Measurements from ENCODE around the gene MAST4.

The MAST4 gene

DNA sequence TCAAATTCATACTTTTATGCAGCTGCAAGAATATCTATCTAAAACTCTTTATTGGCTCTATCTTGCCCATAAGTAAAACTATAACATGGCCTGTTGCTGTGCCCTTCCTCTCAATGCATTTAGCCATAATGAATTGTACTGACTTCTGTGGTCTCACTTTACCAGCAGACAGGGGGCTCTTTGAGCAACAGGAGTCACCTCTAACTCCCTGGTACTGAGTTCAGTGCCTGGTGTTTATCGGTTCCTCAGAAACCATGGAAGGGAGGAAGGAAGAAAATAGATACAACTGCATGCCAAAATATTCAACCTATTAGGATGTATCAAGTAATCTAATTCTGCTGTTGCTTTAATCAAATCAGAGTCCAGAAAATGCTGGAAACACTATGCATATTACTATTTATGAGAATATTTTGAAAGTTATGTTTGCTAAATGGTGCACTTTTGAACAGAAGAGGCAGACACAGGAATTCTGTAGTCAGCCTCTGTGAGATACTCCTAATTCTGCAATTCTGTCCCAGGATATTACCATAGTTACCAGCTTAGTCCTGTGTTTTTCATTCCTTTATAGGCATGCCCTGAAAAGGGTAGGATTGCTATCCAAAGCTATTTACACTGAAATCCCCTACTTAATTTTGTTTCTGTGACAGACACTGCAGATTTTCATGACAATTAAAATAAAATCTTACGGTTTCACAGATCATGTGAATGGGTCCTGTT lies 510.6 kb downstream of the MAST4 start:
- Histone ChIP-seq H3K4me1 (ENCODE audit: insufficient read depth, poor library complexity, severe bottlenecking) (no peaks in the 10 kb centered on the region), H3K36me3 (ENCODE audit: low read depth) (peaks cover 78% of the 10 kb centered on the region)

GRCh38 chr5:67111779-67112178 lies 515.6 kb downstream of the MAST4 start:
- no peaks in the 10 kb centered on the region for H3K9me3 ChIP-seq (ENCODE audit: severe bottlenecking)
- no peaks in the 10 kb centered on the region for H3K27me3 ChIP-seq (ENCODE audit: insufficient read depth, poor library complexity, severe bottlenecking)
- no peaks in the 10 kb centered on the region for H3K4me1 ChIP-seq (ENCODE audit: insufficient read depth, poor library complexity, severe bottlenecking)
- no peak overlapping the region for H3K4me3 ChIP-seq (ENCODE audit: severe bottlenecking)
- no peak overlapping the region for H3K27ac ChIP-seq (ENCODE audit: poor library complexity, severe bottlenecking)
- TF ChIP-seq CTCF (IDR thresholded peaks at IDR 0.05; ENCODE audit: poor library complexity, severe bottlenecking) = no peak
- no peak for ATAC-seq (ENCODE audit: low read depth)
- no peak for DNase-seq (ENCODE audit: low spot score)
- peaks cover 69% of the 10 kb centered on the region for H3K36me3 ChIP-seq (ENCODE audit: low read depth)

More for the DNA sequence above, 510.6 kb downstream of the MAST4 start:
- Histone ChIP-seq H3K27ac (ENCODE audit: poor library complexity, severe bottlenecking) (no peak overlapping the region), H3K9me3 (ENCODE audit: severe bottlenecking) (no peaks in the 10 kb centered on the region), H3K27me3 (ENCODE audit: insufficient read depth, poor library complexity, severe bottlenecking) (no peaks in the 10 kb centered on the region), H3K4me3 (ENCODE audit: severe bottlenecking) (no peak overlapping the region)
- DNase-seq (ENCODE audit: low spot score) (no peak), ATAC-seq (ENCODE audit: low read depth) (no peak)
- no peak for TF ChIP-seq CTCF (IDR thresholded peaks at IDR 0.05; ENCODE audit: poor library complexity, severe bottlenecking)

DNA sequence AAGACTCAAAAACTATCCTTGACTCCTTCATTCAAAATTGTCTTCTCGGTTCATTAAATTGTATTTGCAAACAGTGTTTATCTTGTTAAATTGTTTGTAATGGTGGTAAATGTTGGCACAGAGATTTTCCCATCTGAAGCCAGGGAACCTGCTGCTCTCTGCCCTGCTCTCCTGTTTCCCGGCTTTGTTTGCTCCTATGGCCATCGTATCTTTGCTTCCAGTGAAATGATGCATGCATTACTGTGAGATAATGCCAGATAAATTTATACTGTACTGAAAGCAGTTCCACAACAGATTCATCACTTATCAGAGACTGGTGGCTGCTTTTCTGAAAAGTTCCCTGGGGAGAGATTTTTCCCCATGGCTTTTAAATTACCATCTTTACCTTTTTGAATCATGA lies 519.1 kb downstream of the MAST4 start:
- TF ChIP-seq CTCF (IDR thresholded peaks at IDR 0.05; ENCODE audit: poor library complexity, severe bottlenecking) = no peak
- ATAC-seq (ENCODE audit: low read depth) = no peak
- DNase-seq (ENCODE audit: low spot score) = no peak

GRCh38 chr5:67115817-67116216 lies 519.6 kb downstream of the MAST4 start:
- no peak for ATAC-seq (ENCODE audit: low read depth)
- no peaks in the 10 kb centered on the region for H3K4me1 ChIP-seq (ENCODE audit: insufficient read depth, poor library complexity, severe bottlenecking)

More for the DNA sequence above, 519.1 kb downstream of the MAST4 start:
- no peaks in the 10 kb centered on the region for H3K4me1 ChIP-seq (ENCODE audit: insufficient read depth, poor library complexity, severe bottlenecking)
- no peaks in the 10 kb centered on the region for H3K27me3 ChIP-seq (ENCODE audit: insufficient read depth, poor library complexity, severe bottlenecking)
- no peak overlapping the region for H3K27ac ChIP-seq (ENCODE audit: poor library complexity, severe bottlenecking)
- peaks cover 62% of the 10 kb centered on the region for H3K36me3 ChIP-seq (ENCODE audit: low read depth)
- no peak overlapping the region for H3K4me3 ChIP-seq (ENCODE audit: severe bottlenecking)
- H3K9me3 ChIP-seq (ENCODE audit: severe bottlenecking) = no peaks in the 10 kb centered on the region

More at GRCh38 chr5:67115817-67116216, 519.6 kb downstream of the MAST4 start:
- no peaks in the 10 kb centered on the region for H3K9me3 ChIP-seq (ENCODE audit: severe bottlenecking)
- peaks cover 57% of the 10 kb centered on the region for H3K36me3 ChIP-seq (ENCODE audit: low read depth)
- no peaks in the 10 kb centered on the region for H3K27me3 ChIP-seq (ENCODE audit: insufficient read depth, poor library complexity, severe bottlenecking)
- no peak overlapping the region for H3K4me3 ChIP-seq (ENCODE audit: severe bottlenecking)
- no peak for DNase-seq (ENCODE audit: low spot score)
- no peak for TF ChIP-seq CTCF (IDR thresholded peaks at IDR 0.05; ENCODE audit: poor library complexity, severe bottlenecking)
- H3K27ac ChIP-seq (ENCODE audit: poor library complexity, severe bottlenecking) = no peak overlapping the region

Data from RWPE2 (cell line).